ENCODE measurements around the gene CCDC148.

DNA sequence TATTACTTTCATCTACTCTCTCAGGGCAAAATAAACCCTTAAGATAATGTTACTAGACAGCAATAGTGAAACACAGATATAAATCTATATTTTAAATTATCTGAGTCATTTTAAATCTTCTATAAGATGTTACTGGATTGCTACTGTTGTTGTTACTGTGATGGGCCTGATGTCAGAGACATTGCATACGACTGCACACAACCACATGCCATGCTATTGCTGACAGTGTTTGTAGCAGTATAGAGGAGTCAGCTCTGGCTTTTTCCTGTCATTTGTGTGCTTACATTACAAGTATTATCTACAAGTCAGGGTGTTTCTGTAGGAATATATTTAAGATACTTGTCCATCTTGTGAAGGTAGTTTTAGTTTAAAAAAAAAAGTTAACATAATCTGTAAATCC is 63.9 kb downstream of the CCDC148 start:
- no peak for TF ChIP-seq POLR2A (IDR thresholded peaks at IDR 0.05)
- TF ChIP-seq, protein P1, sequence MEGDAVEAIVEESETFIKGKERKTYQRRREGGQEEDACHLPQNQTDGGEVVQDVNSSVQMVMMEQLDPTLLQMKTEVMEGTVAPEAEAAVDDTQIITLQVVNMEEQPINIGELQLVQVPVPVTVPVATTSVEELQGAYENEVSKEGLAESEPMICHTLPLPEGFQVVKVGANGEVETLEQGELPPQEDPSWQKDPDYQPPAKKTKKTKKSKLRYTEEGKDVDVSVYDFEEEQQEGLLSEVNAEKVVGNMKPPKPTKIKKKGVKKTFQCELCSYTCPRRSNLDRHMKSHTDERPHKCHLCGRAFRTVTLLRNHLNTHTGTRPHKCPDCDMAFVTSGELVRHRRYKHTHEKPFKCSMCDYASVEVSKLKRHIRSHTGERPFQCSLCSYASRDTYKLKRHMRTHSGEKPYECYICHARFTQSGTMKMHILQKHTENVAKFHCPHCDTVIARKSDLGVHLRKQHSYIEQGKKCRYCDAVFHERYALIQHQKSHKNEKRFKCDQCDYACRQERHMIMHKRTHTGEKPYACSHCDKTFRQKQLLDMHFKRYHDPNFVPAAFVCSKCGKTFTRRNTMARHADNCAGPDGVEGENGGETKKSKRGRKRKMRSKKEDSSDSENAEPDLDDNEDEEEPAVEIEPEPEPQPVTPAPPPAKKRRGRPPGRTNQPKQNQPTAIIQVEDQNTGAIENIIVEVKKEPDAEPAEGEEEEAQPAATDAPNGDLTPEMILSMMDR (IDR thresholded peaks at IDR 0.05): no peak

Data from Peyer's patch (tissue), 4 donors.